DOHH2 (cell line): ENCODE measurements around the gene CLDN22.

Experiments
- H3F3A ChIP-seq: fragments of 200-600 bp; sonication (generic), shearing (Covaris generic); 2 replicates; pipeline ENCODE4 v1.6.0; 2016; ENCODE audit warnings: antibody characterized with exemption, mild to moderate bottlenecking; ENCODE audit not compliant: control insufficient read depth, insufficient read depth
- H3K27ac ChIP-seq: fragments of 200-600 bp; sonication (generic); 2 replicates; pipeline ENCODE4 v1.5.1; 2014; ENCODE audit warnings: low read depth, mild to moderate bottlenecking, low read length, moderate library complexity
- H3K27me3 ChIP-seq: fragments of 200-600 bp; sonication (generic); 2 replicates; pipeline ENCODE4 v1.6.1; 2014; ENCODE audit warnings: mild to moderate bottlenecking, low read length, mixed read lengths; ENCODE audit not compliant: control insufficient read depth
- H3K36me3 ChIP-seq: fragments of 200-600 bp; sonication (generic); 2 replicates; pipeline ENCODE4 v1.6.1; 2014; ENCODE audit warnings: mild to moderate bottlenecking, low read length, moderate library complexity, mixed read lengths; ENCODE audit not compliant: control insufficient read depth
- H3K4me1 ChIP-seq: fragments of 200-600 bp; sonication (generic); 2 replicates; pipeline ENCODE4 v1.6.1; 2014; ENCODE audit warnings: mild to moderate bottlenecking, low read length, mixed read lengths; ENCODE audit not compliant: control insufficient read depth
- H3K4me2 ChIP-seq: fragments of 200-600 bp; sonication (generic); 2 replicates; pipeline ENCODE4 v1.6.0; 2014; ENCODE audit warnings: mild to moderate bottlenecking, low read length, moderate library complexity
- H3K4me3 ChIP-seq: fragments of 200-600 bp; sonication (generic); 2 replicates; pipeline ENCODE4 v1.5.1; 2014; ENCODE audit warnings: mild to moderate bottlenecking, low read length, mixed read lengths
- H3K79me2 ChIP-seq: fragments of 200-600 bp; sonication (generic); 2 replicates; pipeline ENCODE4 v1.6.1; 2014; ENCODE audit warnings: mild to moderate bottlenecking, low read length, mixed read lengths; ENCODE audit not compliant: control insufficient read depth
- H3K9me2 ChIP-seq: fragments of 200-600 bp; sonication (generic); replicated peaks from 2 replicates; pipeline ENCODE4 v1.6.1; 2014; ENCODE audit warnings: mild to moderate bottlenecking, low read length, mixed read lengths; ENCODE audit not compliant: control insufficient read depth
- H3K9me3 ChIP-seq: fragments of 200-600 bp; sonication (generic); 2 replicates; pipeline ENCODE4 v1.6.1; 2014; ENCODE audit warnings: antibody characterized with exemption, low read length, mixed read lengths; ENCODE audit not compliant: control insufficient read depth, insufficient read depth
- H4K20me1 ChIP-seq: fragments of 200-600 bp; sonication (generic); 2 replicates; pipeline ENCODE4 v1.6.0; 2014; ENCODE audit warnings: low read depth, mild to moderate bottlenecking, antibody characterized with exemption, low read length, moderate library complexity; ENCODE audit not compliant: control insufficient read depth, insufficient read depth
- EZH2phosphoT487 ChIP-seq: fragments of 200-600 bp; sonication (generic); IDR thresholded peaks from 2 replicates; pipeline ENCODE4 v1.6.1; 2017; ENCODE audit warnings: borderline replicate concordance, mild to moderate bottlenecking, antibody characterized with exemption, low read length, moderate library complexity, mixed read lengths
- TF ChIP-seq, protein P1 (sequence below): fragments of 200-600 bp; sonication (generic); IDR thresholded peaks from one replicate; pipeline ENCODE4 v1.5.1; 2014; ENCODE audit warnings: antibody characterized with exemption, mild to moderate bottlenecking, low read depth, low read length; ENCODE audit not compliant: poor library complexity, severe bottlenecking

CLDN22 gene

DNA sequence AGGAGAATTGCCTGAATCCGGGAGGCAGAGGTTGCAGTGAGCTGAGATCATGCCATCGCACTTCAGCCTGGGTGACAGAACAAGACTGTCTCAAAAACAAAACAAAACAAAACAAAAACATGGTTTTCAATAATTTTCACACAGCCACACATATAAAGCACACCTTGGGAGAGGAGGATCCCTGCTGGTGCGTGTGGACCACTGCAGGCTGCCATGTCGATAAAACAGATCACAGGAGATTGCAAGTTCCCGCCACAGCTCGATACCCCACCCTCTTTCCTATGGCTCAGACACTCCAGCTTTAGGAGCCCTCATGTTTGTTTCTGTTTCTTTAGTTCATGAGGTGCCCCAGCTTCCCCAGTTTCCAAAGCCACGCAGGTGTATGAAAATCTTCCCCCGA lies 33.5 kb upstream of the CLDN22 start:
- H3K36me3 ChIP-seq: no peaks in the 10 kb centered on the region
- no peak overlapping the region for H3K27ac ChIP-seq
- H3K9me2 ChIP-seq: no peaks in the 10 kb centered on the region
- no peaks in the 10 kb centered on the region for H3F3A ChIP-seq
- H3K4me1 ChIP-seq: no peaks in the 10 kb centered on the region
- no peaks in the 10 kb centered on the region for H4K20me1 ChIP-seq
- no peak overlapping the region for H3K4me2 ChIP-seq
- H3K9me3 ChIP-seq: no peaks in the 10 kb centered on the region
- TF ChIP-seq EZH2phosphoT487: no peak
- TF ChIP-seq, protein P1, sequence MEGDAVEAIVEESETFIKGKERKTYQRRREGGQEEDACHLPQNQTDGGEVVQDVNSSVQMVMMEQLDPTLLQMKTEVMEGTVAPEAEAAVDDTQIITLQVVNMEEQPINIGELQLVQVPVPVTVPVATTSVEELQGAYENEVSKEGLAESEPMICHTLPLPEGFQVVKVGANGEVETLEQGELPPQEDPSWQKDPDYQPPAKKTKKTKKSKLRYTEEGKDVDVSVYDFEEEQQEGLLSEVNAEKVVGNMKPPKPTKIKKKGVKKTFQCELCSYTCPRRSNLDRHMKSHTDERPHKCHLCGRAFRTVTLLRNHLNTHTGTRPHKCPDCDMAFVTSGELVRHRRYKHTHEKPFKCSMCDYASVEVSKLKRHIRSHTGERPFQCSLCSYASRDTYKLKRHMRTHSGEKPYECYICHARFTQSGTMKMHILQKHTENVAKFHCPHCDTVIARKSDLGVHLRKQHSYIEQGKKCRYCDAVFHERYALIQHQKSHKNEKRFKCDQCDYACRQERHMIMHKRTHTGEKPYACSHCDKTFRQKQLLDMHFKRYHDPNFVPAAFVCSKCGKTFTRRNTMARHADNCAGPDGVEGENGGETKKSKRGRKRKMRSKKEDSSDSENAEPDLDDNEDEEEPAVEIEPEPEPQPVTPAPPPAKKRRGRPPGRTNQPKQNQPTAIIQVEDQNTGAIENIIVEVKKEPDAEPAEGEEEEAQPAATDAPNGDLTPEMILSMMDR: no peak
- no peaks in the 10 kb centered on the region for H3K79me2 ChIP-seq
- no peak overlapping the region for H3K4me3 ChIP-seq
- no peaks in the 10 kb centered on the region for H3K27me3 ChIP-seq

DNA sequence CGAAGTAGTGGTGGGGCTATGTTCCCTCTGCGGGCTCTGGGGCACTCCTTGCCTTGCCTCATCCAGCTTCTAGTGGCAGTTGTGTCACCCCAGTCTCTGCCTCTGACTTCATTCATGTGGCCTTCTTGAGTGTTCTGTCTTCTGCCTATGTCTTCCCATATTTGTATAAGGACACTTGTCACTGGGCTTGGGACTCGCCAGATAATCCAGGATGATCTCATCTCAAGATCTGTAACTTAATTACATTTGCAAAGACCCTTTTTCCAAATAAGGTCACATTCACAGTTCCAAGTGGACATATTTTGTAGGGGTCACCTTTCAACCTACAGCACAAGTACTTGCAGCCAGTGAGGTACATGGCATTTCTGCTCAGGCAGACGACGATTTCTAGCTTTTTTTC lies 32.5 kb upstream of the CLDN22 start:
- H3F3A ChIP-seq: no peaks in the 10 kb centered on the region
- H4K20me1 ChIP-seq: no peaks in the 10 kb centered on the region
- H3K27ac ChIP-seq: no peak overlapping the region
- H3K36me3 ChIP-seq: no peaks in the 10 kb centered on the region
- H3K27me3 ChIP-seq: no peaks in the 10 kb centered on the region
- no peak overlapping the region for H3K4me2 ChIP-seq
- H3K4me1 ChIP-seq: no peaks in the 10 kb centered on the region
- H3K79me2 ChIP-seq: no peaks in the 10 kb centered on the region
- H3K9me2 ChIP-seq: no peaks in the 10 kb centered on the region
- H3K4me3 ChIP-seq: no peak overlapping the region
- H3K9me3 ChIP-seq: no peaks in the 10 kb centered on the region
- TF ChIP-seq EZH2phosphoT487: no peak

DNA sequence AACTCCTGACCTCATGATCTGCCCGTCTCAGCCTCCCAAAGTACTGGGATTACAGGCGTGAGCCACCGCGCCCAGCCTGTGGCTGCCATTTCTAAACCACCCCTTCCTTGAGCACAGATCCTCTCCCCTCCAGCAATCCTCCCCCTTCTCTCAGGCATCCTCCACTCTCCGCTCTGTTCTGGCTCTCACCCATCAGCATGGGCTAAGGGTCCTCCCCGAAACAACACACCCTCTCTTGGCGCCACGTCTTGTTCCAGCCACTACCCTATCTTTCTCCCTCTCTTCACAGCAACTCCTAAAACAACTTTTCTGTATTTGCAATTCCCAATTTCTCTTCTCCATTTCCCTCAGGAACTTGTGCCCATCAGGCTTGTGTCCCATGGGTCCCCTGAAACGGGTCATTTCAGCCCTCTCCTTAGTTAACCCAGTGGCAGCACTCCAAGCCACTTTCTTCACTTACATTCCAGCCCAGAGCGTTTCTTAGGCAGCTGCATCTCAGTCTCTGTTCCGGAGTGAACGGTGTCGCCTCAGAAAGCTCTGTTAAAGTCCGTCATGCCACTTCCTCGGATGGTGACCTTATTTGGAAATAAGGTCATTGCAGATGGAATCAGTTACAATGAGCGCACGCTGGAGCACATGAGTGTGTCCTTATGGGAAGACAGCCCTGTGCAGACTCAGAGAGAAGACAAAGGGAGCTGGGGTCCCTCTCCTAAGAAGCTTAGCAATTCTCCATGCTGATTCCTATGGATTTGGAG lies 30.4 kb upstream of the CLDN22 start:
- Histone ChIP-seq H3F3A (no peaks in the 10 kb centered on the region), H3K9me3 (no peaks in the 10 kb centered on the region), H3K36me3 (no peaks in the 10 kb centered on the region), H3K9me2 (no peaks in the 10 kb centered on the region), H3K27ac (no peak overlapping the region), H4K20me1 (no peaks in the 10 kb centered on the region), H3K27me3 (no peaks in the 10 kb centered on the region), H3K4me3 (no peak overlapping the region), H3K4me1 (no peaks in the 10 kb centered on the region), H3K4me2 (no peak overlapping the region), H3K79me2 (no peaks in the 10 kb centered on the region)
- TF ChIP-seq, protein P1: no peak
- no peak for TF ChIP-seq EZH2phosphoT487

DNA sequence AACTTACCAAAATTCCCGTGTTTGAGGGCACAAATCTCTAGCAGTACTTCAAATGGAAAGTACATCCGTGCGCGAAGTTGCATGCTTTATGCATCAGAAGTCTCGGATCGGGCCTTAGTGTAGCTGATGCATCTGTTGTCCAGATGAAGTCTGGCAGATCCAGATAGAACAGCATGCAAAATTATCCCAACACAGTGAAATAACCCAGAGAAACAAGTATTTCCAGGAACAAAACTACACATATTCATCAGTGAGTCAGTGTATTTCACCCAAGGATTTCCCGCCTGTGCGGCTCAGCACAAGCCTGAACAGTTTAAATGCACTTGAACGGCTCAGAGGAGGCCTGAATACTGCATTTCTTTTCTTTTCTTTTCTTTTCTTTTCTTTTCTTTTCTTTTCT lies 29.6 kb upstream of the CLDN22 start:
- Histone ChIP-seq H3K27me3 (no peaks in the 10 kb centered on the region), H3K4me2 (no peak overlapping the region), H3K79me2 (no peaks in the 10 kb centered on the region), H3K4me1 (no peaks in the 10 kb centered on the region), H3K4me3 (no peak overlapping the region), H3K27ac (no peak overlapping the region), H4K20me1 (no peaks in the 10 kb centered on the region), H3F3A (no peaks in the 10 kb centered on the region), H3K36me3 (no peaks in the 10 kb centered on the region), H3K9me2 (no peaks in the 10 kb centered on the region), H3K9me3 (no peaks in the 10 kb centered on the region)
- TF ChIP-seq, protein P1: no peak
- TF ChIP-seq EZH2phosphoT487: no peak
